ENCODE results near the gene THAP3. TPM values are rescaled to one million over a fixed set of nuclear protein-coding genes. Genes with fewer than 3 reads are reported as not detected.

THAP3 gene
- total and polyA plus RNA-seq, 9 of the 15 experiments (the other 6 are each of a cell fraction or from before 2014, with no cell fraction given), result 1.9 to 31.2 (median 18.2) TPM

DNA sequence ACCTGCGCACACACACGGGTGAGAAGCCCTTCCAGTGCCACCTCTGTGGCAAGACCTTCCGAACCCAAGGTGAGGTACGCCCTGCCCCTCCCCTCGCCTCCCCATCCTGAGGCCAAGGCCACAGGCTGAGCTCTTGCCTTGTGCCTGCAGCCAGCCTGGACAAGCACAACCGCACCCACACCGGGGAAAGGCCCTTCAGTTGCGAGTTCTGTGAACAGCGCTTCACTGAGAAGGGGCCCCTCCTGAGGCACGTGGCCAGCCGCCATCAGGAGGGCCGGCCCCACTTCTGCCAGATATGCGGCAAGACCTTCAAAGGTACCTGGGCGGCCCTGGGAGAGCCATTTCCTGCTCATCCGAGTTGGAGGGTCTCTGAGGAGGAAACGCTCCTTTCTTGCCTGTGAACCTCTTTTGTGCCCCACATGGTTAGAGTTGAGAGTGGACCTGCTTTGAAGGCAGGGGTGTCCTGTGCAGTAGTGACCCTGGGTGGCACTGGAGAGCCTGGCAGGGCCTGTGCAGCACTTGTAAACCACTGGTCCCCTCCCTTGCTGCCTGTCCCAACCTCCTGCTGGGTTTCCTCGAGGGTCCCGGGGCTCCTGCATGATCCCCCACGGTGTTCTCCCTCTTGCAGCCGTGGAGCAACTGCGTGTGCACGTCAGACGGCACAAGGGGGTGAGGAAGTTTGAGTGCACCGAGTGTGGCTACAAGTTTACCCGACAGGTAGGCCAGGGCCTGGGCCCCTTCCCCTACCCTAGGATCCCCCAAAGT is 36.4 kb upstream of the THAP3 start:
- Histone ChIP-seq H3K4me2 (ENCODE audit: insufficient read depth, low read length) (no peak overlapping the region), H2AFZ (ENCODE audit: low read depth, low read length) (no peak overlapping the region), H3K9me3 (replicated peaks; ENCODE audit: control insufficient read depth, insufficient read depth, low read depth, low read length) (no peaks in the 10 kb centered on the region), H3K4me3 (no peak overlapping the region), H3K36me3 (ENCODE audit: control insufficient read depth, insufficient read depth, low read length) (peaks cover 84% of the 10 kb centered on the region; the same call in 2 of the 3 replicates), H3K9ac (ENCODE audit: insufficient read depth in 1 of 2, low read depth in 2 of 2, low read length in 2 of 2) (peak overlapping the region in 1 of 2 experiments; percentile 70; a peak in 1 of 4 replicates), H3K4me1 (replicated peaks in 1 of 2; ENCODE audit: control insufficient read depth in 2 of 2, insufficient read depth in 2 of 2, low read length in 2 of 2) (peaks cover 16 to 62% of the 10 kb centered on the region in 2 experiments; a peak in 4 of 5 replicates), H3K9me1 (ENCODE audit: control insufficient read depth, insufficient read depth, low read length) (peaks cover 23% of the 10 kb centered on the region), H3K27me3 (ENCODE audit: control insufficient read depth in 2 of 2, insufficient read depth in 2 of 2, low read length in 2 of 2) (no peaks in the 10 kb centered on the region), H3K79me2 (ENCODE audit: control insufficient read depth, insufficient read depth, low read length) (peaks cover 13% of the 10 kb centered on the region; the same call in 2 of the 3 replicates), H4K20me1 (replicated peaks; ENCODE audit: control insufficient read depth, insufficient read depth, low read length) (peaks cover 36% of the 10 kb centered on the region), H3K27ac (ENCODE audit: extremely low read depth, low read depth, low read length) (no peak overlapping the region)
- intact Hi-C loops (cut with micrococcal nuclease), result no loop called here
- POLR2A ChIA-PET, result interaction anchor here (0.6 to 13.4 kb wide), 9 partner anchors 8 to 126 kb away, joined by 3 to 221 read pairs (median 4); partner anchors contain the start of genes KLHL21 and ZBTB48
- BruUV-seq (replicated peaks), result no TSS peak
- no peak for ATAC-seq
- in situ Hi-C loops (cut with MboI), result no loop called here
- 81% methylated on average over 25 of the region's 25 CpGs for WGBS (ENCODE audit: insufficient coverage, low coverage, missing lambda C conversion rate)
- CTCF ChIA-PET (ENCODE audit: low intra/inter-chr PET ratio), result no interaction called here
- no peak for DNase-seq (ENCODE audit: extremely low read depth in 1 of 4, low spot score in 3 of 4)
- no peak for FAIRE-seq
- TF ChIP-seq L3MBTL2 (IDR thresholded peaks at IDR 0.05), result no peak
- TF ChIP-seq PPARD (CRISPR knock-in tag; IDR thresholded peaks at IDR 0.05), result no peak
- no peak for TF ChIP-seq FOXM1 (IDR thresholded peaks at IDR 0.05; ENCODE audit: low read depth)
- no peak for TF ChIP-seq FOXM1 (CRISPR knock-in tag; IDR thresholded peaks at IDR 0.05; ENCODE audit: low read depth)
- TF ChIP-seq, protein P1, sequence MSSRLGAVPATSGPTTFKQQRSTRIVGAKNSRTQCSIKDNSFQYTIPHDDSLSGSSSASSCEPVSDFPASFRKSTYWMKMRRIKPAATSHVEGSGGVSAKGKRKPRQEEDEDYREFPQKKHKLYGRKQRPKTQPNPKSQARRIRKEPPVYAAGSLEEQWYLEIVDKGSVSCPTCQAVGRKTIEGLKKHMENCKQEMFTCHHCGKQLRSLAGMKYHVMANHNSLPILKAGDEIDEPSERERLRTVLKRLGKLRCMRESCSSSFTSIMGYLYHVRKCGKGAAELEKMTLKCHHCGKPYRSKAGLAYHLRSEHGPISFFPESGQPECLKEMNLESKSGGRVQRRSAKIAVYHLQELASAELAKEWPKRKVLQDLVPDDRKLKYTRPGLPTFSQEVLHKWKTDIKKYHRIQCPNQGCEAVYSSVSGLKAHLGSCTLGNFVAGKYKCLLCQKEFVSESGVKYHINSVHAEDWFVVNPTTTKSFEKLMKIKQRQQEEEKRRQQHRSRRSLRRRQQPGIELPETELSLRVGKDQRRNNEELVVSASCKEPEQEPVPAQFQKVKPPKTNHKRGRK (tag; IDR thresholded peaks at IDR 0.05), result no peak
- TF ChIP-seq ZNF12 (CRISPR knock-in tag; IDR thresholded peaks at IDR 0.05), result no peak
- TF ChIP-seq MTA2 (IDR thresholded peaks at IDR 0.05; ENCODE audit: low read depth), result no peak
- TF ChIP-seq ZKSCAN1 (IDR thresholded peaks at IDR 0.05; ENCODE audit: low read depth, low read length), result peak; percentile 37
- TF ChIP-seq RBFOX2 (IDR thresholded peaks at IDR 0.05; ENCODE audit: low read depth, low read length), result peak; percentile 63
- no peak for TF ChIP-seq BACH1 (tag; IDR thresholded peaks at IDR 0.05)
- no peak for TF ChIP-seq SMARCC2 (IDR thresholded peaks at IDR 0.05; ENCODE audit: low read depth)
- 0 out of 2 replicates have a peak, but pooled peaks have one; percentile 6 for TF ChIP-seq SUPT5H (IDR thresholded peaks at IDR 0.05)
- TF ChIP-seq TAF7 (tag; IDR thresholded peaks at IDR 0.05), result no peak
- TF ChIP-seq, protein P2, sequence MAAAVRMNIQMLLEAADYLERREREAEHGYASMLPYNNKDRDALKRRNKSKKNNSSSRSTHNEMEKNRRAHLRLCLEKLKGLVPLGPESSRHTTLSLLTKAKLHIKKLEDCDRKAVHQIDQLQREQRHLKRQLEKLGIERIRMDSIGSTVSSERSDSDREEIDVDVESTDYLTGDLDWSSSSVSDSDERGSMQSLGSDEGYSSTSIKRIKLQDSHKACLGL (CRISPR knock-in tag; IDR thresholded peaks at IDR 0.05; ENCODE audit: borderline replicate concordance, poor library complexity, severe bottlenecking), result no peak
- TF ChIP-seq POLR2G (IDR thresholded peaks at IDR 0.05; ENCODE audit: low read depth, low read length), result peak; percentile 75
- TF ChIP-seq, protein P3, sequence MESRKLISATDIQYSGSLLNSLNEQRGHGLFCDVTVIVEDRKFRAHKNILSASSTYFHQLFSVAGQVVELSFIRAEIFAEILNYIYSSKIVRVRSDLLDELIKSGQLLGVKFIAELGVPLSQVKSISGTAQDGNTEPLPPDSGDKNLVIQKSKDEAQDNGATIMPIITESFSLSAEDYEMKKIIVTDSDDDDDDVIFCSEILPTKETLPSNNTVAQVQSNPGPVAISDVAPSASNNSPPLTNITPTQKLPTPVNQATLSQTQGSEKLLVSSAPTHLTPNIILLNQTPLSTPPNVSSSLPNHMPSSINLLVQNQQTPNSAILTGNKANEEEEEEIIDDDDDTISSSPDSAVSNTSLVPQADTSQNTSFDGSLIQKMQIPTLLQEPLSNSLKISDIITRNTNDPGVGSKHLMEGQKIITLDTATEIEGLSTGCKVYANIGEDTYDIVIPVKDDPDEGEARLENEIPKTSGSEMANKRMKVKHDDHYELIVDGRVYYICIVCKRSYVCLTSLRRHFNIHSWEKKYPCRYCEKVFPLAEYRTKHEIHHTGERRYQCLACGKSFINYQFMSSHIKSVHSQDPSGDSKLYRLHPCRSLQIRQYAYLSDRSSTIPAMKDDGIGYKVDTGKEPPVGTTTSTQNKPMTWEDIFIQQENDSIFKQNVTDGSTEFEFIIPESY (CRISPR knock-in tag; IDR thresholded peaks at IDR 0.05), result 0 out of 2 replicates have a peak, but pooled peaks have one; percentile 27

All from K562 (cell line).